Measurements from ENCODE around the gene CD6. TPM values are rescaled to one million over a fixed set of nuclear protein-coding genes. Genes with fewer than 3 reads are reported as not detected.

The CD6 gene
- total RNA-seq, 1 experiment from 2014 or later = 1.4 TPM

- no peak for TF ChIP-seq REST (IDR thresholded peaks at IDR 0.05; ENCODE audit: low read depth)
- TF ChIP-seq ATF3 (IDR thresholded peaks at IDR 0.05) = no peak
- TF ChIP-seq CEBPB (IDR thresholded peaks at IDR 0.05; ENCODE audit: low read depth) = no peak
- no peak for TF ChIP-seq ZBTB33 (IDR thresholded peaks at IDR 0.05; ENCODE audit: extremely low read depth, insufficient replicate concordance, low read length)
- TF ChIP-seq, protein P1, sequence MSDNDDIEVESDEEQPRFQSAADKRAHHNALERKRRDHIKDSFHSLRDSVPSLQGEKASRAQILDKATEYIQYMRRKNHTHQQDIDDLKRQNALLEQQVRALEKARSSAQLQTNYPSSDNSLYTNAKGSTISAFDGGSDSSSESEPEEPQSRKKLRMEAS (IDR thresholded peaks at IDR 0.05) = no peak
- no peak for TF ChIP-seq ZNF274 (IDR thresholded peaks at IDR 0.05; ENCODE audit: low read depth, low read length)
- no peak for TF ChIP-seq EZH2 (IDR thresholded peaks at IDR 0.05)
These were observed 37.2 kb upstream of the CD6 start (continued) for GRCh38 chr11:60934124-60934789.

Data from HCT116 (cell line).